Fibroblast of villous mesenchyme (primary cell): ENCODE data around the gene DMRTB1. TPM values are rescaled to one million over a fixed set of nuclear protein-coding genes. Genes with fewer than 3 reads are reported as not detected.

Experiments
- DNase-seq: peaks from one replicate; pipeline ENCODE4 v3.0.0-alpha.2; 2010; ENCODE audit warnings: low read depth
- H3K4me3 ChIP-seq: 2 replicates; pipeline ENCODE4 v1.5.1; 2011; ENCODE audit warnings: low read depth, mild to moderate bottlenecking, low read length
- total RNA-seq: library from RNA; depleted of rRNA; stranded (reverse); fragments of >200 nt; gene quantifications from 2 replicates; pipeline ENCODE4 v1.2.3, GENCODE V29; 2012
- TF ChIP-seq, protein P1 (sequence below): IDR thresholded peaks from 2 replicates; pipeline ENCODE4 v1.5.1; 2012; ENCODE audit warnings: low read depth, mild to moderate bottlenecking, low read length; ENCODE audit not compliant: insufficient read depth

The DMRTB1 gene
- total RNA-seq, 1 donor = not detected

DNA sequence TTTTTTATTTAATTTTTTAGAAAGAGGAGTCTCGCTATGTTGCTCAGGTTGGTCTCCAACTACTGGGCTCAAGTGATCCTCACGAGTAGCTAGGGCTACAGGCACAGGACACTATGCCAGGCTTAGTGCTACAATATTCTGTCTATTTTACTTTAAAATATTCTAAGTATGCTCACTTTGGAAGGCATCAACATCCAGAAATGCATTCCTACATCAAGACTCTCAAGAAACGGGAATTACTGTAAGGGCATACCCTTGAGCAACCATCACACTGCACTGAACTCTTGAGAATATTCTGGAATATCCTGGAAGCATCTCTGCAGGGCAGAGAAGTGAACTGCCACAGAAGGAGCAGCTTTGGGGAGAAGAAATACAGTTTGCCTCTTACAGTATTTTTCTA is 565 bp upstream of the DMRTB1 start:
- TF ChIP-seq, protein P1, sequence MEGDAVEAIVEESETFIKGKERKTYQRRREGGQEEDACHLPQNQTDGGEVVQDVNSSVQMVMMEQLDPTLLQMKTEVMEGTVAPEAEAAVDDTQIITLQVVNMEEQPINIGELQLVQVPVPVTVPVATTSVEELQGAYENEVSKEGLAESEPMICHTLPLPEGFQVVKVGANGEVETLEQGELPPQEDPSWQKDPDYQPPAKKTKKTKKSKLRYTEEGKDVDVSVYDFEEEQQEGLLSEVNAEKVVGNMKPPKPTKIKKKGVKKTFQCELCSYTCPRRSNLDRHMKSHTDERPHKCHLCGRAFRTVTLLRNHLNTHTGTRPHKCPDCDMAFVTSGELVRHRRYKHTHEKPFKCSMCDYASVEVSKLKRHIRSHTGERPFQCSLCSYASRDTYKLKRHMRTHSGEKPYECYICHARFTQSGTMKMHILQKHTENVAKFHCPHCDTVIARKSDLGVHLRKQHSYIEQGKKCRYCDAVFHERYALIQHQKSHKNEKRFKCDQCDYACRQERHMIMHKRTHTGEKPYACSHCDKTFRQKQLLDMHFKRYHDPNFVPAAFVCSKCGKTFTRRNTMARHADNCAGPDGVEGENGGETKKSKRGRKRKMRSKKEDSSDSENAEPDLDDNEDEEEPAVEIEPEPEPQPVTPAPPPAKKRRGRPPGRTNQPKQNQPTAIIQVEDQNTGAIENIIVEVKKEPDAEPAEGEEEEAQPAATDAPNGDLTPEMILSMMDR = no peak
- H3K4me3 ChIP-seq = no peak overlapping the region
- DNase-seq = no peak

DNA sequence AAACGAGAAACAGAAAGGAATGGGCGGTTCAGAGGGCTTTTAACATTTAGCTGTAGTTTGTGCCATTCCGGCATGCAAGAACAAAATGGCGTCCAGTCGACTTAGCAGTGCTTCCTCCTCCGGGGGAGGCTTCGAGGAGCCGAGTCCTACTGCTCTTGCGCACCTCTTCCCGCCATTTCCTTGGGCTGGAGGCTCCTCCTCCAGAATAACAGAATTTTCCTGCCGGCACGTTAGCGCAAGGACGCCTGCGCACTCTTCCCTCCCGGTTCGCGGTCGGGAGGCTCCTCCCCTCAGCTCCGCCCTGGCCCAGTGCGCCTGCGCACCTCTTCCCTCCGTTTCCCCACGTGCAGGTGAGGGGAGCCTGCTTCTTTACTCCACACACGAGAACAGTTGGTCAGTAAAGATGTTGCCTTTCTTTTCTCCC is 1.0 kb downstream of the DMRTB1 start:
- H3K4me3 ChIP-seq = no peak overlapping the region
- TF ChIP-seq, protein P1 = no peak
- DNase-seq = no peak

DNA sequence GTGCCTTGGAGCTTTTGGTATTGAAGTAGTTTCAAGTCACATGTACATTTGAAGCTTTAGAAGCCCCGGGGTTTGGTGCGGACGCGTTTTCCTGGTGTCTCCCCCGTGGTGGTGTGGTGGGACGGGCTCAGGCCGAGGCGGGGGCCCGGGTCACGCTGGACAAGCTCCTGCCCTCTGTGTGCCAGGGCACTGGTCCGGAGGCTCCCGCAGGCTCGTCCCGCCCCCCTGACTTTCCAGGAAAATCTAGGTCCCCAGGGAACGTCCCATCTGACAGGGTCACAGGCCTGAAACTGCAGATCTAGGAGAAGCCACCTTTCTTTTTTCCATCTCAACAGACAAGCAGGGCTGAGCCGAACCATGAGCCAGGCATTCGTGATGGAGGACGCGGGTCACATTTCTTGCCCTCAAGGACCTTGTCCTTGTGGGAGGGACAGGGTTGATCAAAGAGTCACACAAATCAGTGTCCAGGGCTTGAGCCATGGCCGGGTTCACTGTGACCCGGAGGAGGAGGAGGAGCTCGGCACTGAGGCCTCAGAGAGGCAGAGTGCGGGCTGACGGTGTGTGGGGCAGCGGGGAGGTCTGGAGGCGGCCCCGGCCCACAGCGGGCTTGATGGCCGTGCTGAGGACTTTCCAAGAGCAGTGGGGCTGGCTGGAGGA is 1.6 kb downstream of the DMRTB1 start:
- H3K4me3 ChIP-seq = no peak overlapping the region
- TF ChIP-seq, protein P1 = no peak
- DNase-seq = no peak

DNA sequence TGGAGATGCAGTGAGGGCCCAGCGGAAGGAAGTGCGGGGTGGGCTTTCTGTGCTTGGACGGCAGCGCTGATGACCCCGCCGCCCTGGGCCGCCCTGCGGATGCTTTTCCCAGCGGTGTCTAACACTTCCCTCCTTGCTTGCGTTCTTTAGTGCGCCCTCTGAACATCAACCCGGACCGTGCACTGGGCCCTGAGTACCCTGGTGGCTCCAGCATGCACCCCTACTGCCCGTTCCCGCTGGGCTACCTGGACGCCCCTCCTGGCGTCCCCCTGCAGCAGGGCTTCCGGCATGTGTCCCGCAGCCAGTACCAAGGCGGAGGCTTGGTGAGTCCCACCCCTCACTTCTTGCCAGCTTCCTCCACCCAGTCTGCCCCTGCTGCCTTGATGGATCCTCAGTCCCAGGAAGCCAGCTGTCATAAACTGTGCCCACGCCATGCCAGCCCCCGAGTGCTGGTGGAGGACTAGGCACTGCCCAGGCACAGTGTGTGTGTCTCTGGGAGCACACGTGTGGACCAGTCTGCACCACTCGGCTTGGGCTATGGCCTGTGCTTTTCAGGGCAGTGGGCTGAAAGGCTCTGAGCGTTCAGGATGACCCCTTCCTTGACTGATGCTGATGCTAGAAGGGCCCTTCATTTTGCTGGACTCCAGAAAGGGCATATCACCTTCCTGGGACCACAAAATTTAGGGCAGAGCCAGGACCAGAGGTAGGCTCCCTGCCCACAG is 2.3 kb downstream of the DMRTB1 start:
- DNase-seq = no peak
- H3K4me3 ChIP-seq = no peak overlapping the region
- TF ChIP-seq, protein P1 = no peak

DNA sequence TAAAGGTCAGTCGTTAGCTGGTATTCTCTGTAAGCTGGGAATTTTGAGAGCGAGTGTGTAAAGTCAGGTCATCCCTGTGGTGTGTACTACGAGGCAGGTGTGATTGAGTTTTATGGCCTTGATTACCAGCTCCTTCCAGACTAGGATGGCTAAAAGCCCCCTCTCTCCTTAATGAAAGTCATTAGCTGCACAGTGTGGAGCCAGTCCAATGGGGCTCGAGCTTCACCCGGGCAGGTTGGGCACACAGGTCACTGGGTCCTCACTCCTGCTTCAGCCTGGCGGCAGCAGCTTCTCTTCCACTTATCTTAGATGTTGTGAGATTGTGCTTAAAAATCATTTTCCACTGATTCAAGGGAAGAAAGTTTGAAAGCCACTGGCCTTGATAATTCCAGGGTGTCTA is 3.0 kb downstream of the DMRTB1 start:
- no peak for DNase-seq
- TF ChIP-seq, protein P1 = no peak
- no peak overlapping the region for H3K4me3 ChIP-seq

DNA sequence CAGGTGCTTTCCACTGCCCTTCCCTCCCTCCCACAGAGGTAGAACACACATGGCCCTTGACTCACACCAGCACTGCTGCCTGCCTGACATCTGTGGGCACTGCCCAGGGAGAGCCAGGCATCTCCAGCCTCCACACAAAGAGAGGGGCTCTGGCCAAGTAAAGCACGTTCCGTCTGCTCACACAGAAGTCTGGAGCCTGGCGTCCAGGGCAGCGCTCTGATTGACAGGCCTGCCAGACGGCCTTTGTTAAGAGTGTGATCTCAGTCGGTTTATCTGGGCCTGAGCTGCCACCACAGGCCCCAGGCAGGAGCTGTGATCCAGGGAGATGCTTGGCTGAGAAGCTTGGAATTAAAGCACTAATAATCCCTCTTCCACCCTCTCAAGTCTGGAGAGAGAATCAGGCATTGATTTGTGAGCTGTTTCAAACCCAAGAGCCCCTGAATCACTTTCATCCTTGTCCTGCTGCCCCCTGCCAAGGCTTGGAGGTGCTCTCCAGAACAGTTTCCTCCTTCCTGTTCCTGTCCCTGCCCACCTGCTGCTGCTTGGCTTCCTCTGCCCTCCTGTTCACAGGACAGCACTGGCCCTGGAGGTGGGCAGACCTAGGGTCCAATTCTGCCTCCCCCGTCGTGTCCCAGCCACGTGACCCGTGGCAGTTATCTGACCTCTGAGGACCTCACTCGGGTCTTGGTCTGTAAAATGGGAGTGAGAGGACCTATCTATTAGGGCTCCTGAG is 3.7 kb downstream of the DMRTB1 start:
- TF ChIP-seq, protein P1 = no peak
- DNase-seq = no peak
- H3K4me3 ChIP-seq = no peak overlapping the region
